Mesenchymal stem cell (in vitro differentiated cells and primary cell): ENCODE measurements around the gene HIPK3.

Experiments used
- DNase-seq: peaks from one replicate; pipeline ENCODE4 v3.0.0-alpha.2; 2013
- H2AFZ ChIP-seq: one replicate; pipeline ENCODE4 v1.6.1; 2013; ENCODE audit warnings: low read depth, mild to moderate bottlenecking, control low read depth, inconsistent platforms, low read length, moderate library complexity
- H2AK5ac ChIP-seq: 2 replicates; pipeline ENCODE4 v1.6.1; 2013; ENCODE audit warnings: low read length, moderate library complexity, mild to moderate bottlenecking, inconsistent platforms; ENCODE audit not compliant: severe bottlenecking
- H2BK120ac ChIP-seq: one replicate; pipeline ENCODE4 v1.6.1; 2013; ENCODE audit warnings: low read depth, mild to moderate bottlenecking, inconsistent platforms, low read length, moderate library complexity
- H2BK12ac ChIP-seq, 2 experiments: one replicate each; pipeline ENCODE4 v1.6.1; 2013; ENCODE audit warnings: inconsistent platforms in 2 of 2, low read length in 2 of 2, mild to moderate bottlenecking in 2 of 2, moderate library complexity in 2 of 2, control low read depth in 1 of 2
- H2BK15ac ChIP-seq: one replicate; pipeline ENCODE4 v1.6.1; 2013; ENCODE audit warnings: mild to moderate bottlenecking, low read depth, inconsistent platforms; ENCODE audit not compliant: poor library complexity, severe bottlenecking
- H2BK5ac ChIP-seq: 2 replicates; pipeline ENCODE4 v1.6.1; 2013; ENCODE audit warnings: low read depth, mild to moderate bottlenecking, low read length, control low read depth, inconsistent platforms; ENCODE audit not compliant: poor library complexity, severe bottlenecking
- H3K14ac ChIP-seq, 2 experiments: one replicate each; pipeline ENCODE4 v1.6.1; 2013; ENCODE audit warnings: inconsistent platforms in 2 of 2, low read length in 2 of 2, control low read depth in 1 of 2, mild to moderate bottlenecking in 1 of 2, moderate library complexity in 1 of 2
- H3K18ac ChIP-seq, 2 experiments: one replicate each; pipeline ENCODE4 v1.6.1; 2013; ENCODE audit warnings: inconsistent platforms in 2 of 2, low read length in 2 of 2, control low read depth in 1 of 2, low read depth in 1 of 2, mild to moderate bottlenecking in 1 of 2
- H3K23ac ChIP-seq, 2 experiments: one replicate each; pipeline ENCODE4 v1.6.1; 2013; ENCODE audit warnings: inconsistent platforms in 2 of 2, low read length in 2 of 2, mild to moderate bottlenecking in 2 of 2, moderate library complexity in 2 of 2, control low read depth in 1 of 2
- H3K27ac ChIP-seq: 2 replicates; pipeline ENCODE4 v1.5.1; 2013; ENCODE audit warnings: mild to moderate bottlenecking, moderate library complexity, low read length, control low read depth, inconsistent platforms; ENCODE audit not compliant: poor library complexity, severe bottlenecking
- H3K27me3 ChIP-seq, 2 experiments: 2 replicates each; pipeline versions ENCODE4 v1.6.1 to v1.7.0; 2013; ENCODE audit warnings: low read length in 2 of 2, mild to moderate bottlenecking in 2 of 2, moderate library complexity in 2 of 2, control low read depth in 1 of 2, inconsistent platforms in 1 of 2; ENCODE audit not compliant: control insufficient read depth in 1 of 2, insufficient read depth in 1 of 2
- H3K36me3 ChIP-seq, 2 experiments: 2 replicates each; pipeline versions ENCODE4 v1.6.1 to v1.7.0; 2013; ENCODE audit warnings: low read length in 2 of 2, control low read depth in 1 of 2, inconsistent platforms in 1 of 2, low read depth in 1 of 2, mild to moderate bottlenecking in 1 of 2; ENCODE audit not compliant: insufficient read depth in 2 of 2, control insufficient read depth in 1 of 2
- H3K4ac ChIP-seq, 2 experiments: one replicate each; pipeline ENCODE4 v1.6.1; 2013; ENCODE audit warnings: inconsistent platforms in 2 of 2, low read length in 2 of 2, mild to moderate bottlenecking in 2 of 2, moderate library complexity in 2 of 2, control low read depth in 1 of 2, low read depth in 1 of 2
- H3K4me1 ChIP-seq: 2 replicates; pipeline ENCODE4 v1.6.1; 2013; ENCODE audit warnings: low read depth, low read length, control low read depth; ENCODE audit not compliant: control insufficient read depth, insufficient read depth
- H3K4me2 ChIP-seq: 2 replicates; pipeline ENCODE4 v1.6.1; 2013; ENCODE audit warnings: low read length, mild to moderate bottlenecking, inconsistent platforms; ENCODE audit not compliant: poor library complexity, severe bottlenecking
- H3K4me3 ChIP-seq, 2 experiments: 2 replicates each; pipeline versions ENCODE4 v1.5.1 to v1.7.0; 2013; ENCODE audit warnings: low read length in 2 of 2, mild to moderate bottlenecking in 2 of 2, control low read depth in 1 of 2, low read depth in 1 of 2; ENCODE audit not compliant: insufficient read depth in 1 of 2
- H3K79me1 ChIP-seq: replicated peaks from 2 replicates; pipeline ENCODE4 v1.6.1; 2013; ENCODE audit warnings: mild to moderate bottlenecking, control low read depth, low read length, inconsistent platforms; ENCODE audit not compliant: poor library complexity, severe bottlenecking
- H3K9ac ChIP-seq: 2 replicates; pipeline ENCODE4 v1.7.0; 2013; ENCODE audit warnings: mild to moderate bottlenecking, low read length, moderate library complexity
- H3K9me3 ChIP-seq: 2 replicates; pipeline ENCODE4 v1.7.0; 2013; ENCODE audit warnings: mild to moderate bottlenecking, low read length; ENCODE audit not compliant: control insufficient read depth
- H4K8ac ChIP-seq: one replicate; pipeline ENCODE4 v1.6.1; 2013; ENCODE audit warnings: inconsistent platforms, mild to moderate bottlenecking, low read length, moderate library complexity
- H4K91ac ChIP-seq: one replicate; pipeline ENCODE4 v1.6.1; 2013; ENCODE audit warnings: mild to moderate bottlenecking, low read length, inconsistent platforms
- WGBS: methylation state at CpG from one replicate; pipeline ENCODE4 v1.1.7; 2013; ENCODE audit warnings: mixed read lengths; 5-methylcytosine and 5-hydroxymethylcytosine counted together

The HIPK3 gene

GRCh38 chr11:33271059-33271458, 13.9 kb downstream of the HIPK3 start:
- Histone ChIP-seq H3K4me2 (no peak overlapping the region), H3K27ac (no peak overlapping the region), H3K9ac (no peak overlapping the region), H3K4me3 (no peak overlapping the region), H3K18ac (no peak overlapping the region), H2BK5ac (no peak overlapping the region), H3K79me1 (peaks cover 2% of the 10 kb centered on the region), H3K14ac (no peak overlapping the region), H2BK15ac (no peak overlapping the region), H3K4ac (no peak overlapping the region), H3K27me3 (no peaks in the 10 kb centered on the region), H3K9me3 (no peaks in the 10 kb centered on the region), H2BK120ac (no peak overlapping the region), H2BK12ac (no peak overlapping the region), H3K36me3 (no peaks in the 10 kb centered on the region), H4K8ac (no peak overlapping the region), H3K4me1 (peaks cover 8% of the 10 kb centered on the region), H3K23ac (no peak overlapping the region), H2AK5ac (no peak overlapping the region), H4K91ac (no peak overlapping the region), H2AFZ (no peak overlapping the region)
- no peak for DNase-seq
- 90% methylated on average over 2 of the region's 3 CpGs for WGBS

DNA sequence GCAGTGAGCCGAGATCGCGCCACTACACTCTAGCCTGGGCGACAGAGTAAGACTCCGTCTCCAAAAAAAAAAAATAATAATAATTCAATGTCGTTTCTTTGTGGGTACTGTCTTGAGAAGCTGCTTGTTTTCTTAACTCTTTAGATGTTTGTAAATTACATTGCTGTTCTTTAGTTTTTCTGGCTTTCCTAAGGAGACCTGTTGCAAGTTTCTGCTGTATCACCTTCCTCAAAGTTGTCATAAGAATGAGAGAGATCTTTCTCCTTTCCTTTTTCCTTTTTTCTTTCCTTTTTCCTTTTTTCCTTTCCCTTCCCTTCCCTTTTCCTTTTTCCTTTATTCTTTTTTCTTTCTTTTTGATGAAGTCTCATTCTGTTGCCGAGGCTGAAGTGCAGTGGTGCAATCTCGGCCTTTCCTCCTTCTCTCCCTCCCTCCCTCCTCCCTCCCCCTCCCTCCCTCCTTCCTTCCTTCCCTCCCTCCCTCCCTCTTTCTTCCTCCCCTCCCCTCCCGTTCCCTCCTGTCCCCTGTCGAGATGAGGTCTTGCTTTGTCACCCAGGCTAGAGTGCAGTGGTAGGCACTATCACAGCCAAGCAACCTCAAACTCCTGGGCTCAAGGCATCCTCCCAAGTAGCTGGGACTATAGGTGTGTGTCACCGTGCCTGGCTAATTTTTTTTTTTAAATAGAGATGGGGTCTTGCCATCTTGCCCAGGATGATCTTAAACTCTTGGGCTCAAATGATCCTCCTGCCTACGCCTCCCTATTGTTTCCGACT, 15.3 kb downstream of the HIPK3 start:
- Histone ChIP-seq H2BK120ac (no peak overlapping the region), H3K27ac (no peak overlapping the region), H3K36me3 (no peaks in the 10 kb centered on the region), H3K27me3 (no peaks in the 10 kb centered on the region), H4K91ac (no peak overlapping the region), H3K14ac (no peak overlapping the region), H3K9ac (no peak overlapping the region), H3K4me1 (peaks cover 6% of the 10 kb centered on the region), H3K4me3 (no peak overlapping the region), H3K23ac (no peak overlapping the region), H3K4me2 (no peak overlapping the region), H2AK5ac (no peak overlapping the region), H3K18ac (no peak overlapping the region), H2BK12ac (no peak overlapping the region), H3K4ac (no peak overlapping the region), H3K9me3 (no peaks in the 10 kb centered on the region), H2AFZ (no peak overlapping the region), H4K8ac (no peak overlapping the region), H2BK5ac (no peak overlapping the region), H2BK15ac (no peak overlapping the region), H3K79me1 (peaks cover 2% of the 10 kb centered on the region)
- WGBS, result 95% methylated on average over 7 of the region's 13 CpGs
- no peak for DNase-seq

DNA sequence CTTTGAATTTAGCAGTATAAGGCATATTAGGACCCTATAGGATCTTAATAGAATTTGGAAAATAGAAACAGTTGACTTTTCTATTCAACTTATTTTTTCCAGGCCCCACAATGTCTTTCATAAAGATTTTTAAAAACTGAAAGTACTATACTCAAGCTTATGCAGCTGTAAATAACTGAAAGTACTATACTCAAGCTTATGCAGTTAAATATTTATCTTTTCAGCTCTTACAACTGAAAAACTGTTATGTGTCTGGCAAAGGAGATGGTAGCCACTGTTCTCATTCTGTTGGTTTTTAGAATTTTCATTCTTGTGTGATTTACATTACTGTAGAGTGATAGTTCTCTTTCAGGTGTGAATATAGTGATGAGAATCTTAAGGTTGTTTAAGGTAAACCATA, 16.5 kb downstream of the HIPK3 start:
- H2AFZ ChIP-seq, result no peak overlapping the region
- no peak overlapping the region for H4K91ac ChIP-seq
- H3K27me3 ChIP-seq, result no peaks in the 10 kb centered on the region

GRCh38 chr11:33280411-33280810, 23.2 kb downstream of the HIPK3 start:
- Histone ChIP-seq H2BK15ac (no peak overlapping the region), H3K27me3 (no peaks in the 10 kb centered on the region), H2AFZ (no peak overlapping the region), H3K79me1 (no peaks in the 10 kb centered on the region), H3K27ac (no peak overlapping the region), H3K14ac (no peak overlapping the region), H3K4me1 (no peaks in the 10 kb centered on the region), H4K8ac (no peak overlapping the region), H2BK12ac (no peak overlapping the region), H3K4me2 (no peak overlapping the region), H4K91ac (no peak overlapping the region), H3K36me3 (peaks cover 0 to 5% of the 10 kb centered on the region in 2 experiments), H3K9ac (no peak overlapping the region), H3K18ac (no peak overlapping the region), H2AK5ac (no peak overlapping the region), H3K4me3 (no peak overlapping the region), H3K23ac (no peak overlapping the region), H2BK5ac (no peak overlapping the region), H3K9me3 (no peaks in the 10 kb centered on the region), H3K4ac (no peak overlapping the region), H2BK120ac (no peak overlapping the region)
- no peak for DNase-seq

More for the DNA sequence above, 16.5 kb downstream of the HIPK3 start:
- H3K4me1 ChIP-seq, result peaks cover 6% of the 10 kb centered on the region
- no peak overlapping the region for H2BK120ac ChIP-seq
- no peak overlapping the region for H3K4me3 ChIP-seq
- H3K14ac ChIP-seq, result no peak overlapping the region
- no peak overlapping the region for H3K23ac ChIP-seq
- no peak overlapping the region for H3K4ac ChIP-seq
- no peak overlapping the region for H4K8ac ChIP-seq
- no peak overlapping the region for H3K27ac ChIP-seq
- no peak overlapping the region for H2AK5ac ChIP-seq
- no peak overlapping the region for H2BK15ac ChIP-seq
- H2BK12ac ChIP-seq, result no peak overlapping the region
- H2BK5ac ChIP-seq, result no peak overlapping the region
- no peak overlapping the region for H3K9ac ChIP-seq
- no peak for DNase-seq
- H3K4me2 ChIP-seq, result no peak overlapping the region
- no peak overlapping the region for H3K18ac ChIP-seq
- H3K9me3 ChIP-seq, result no peaks in the 10 kb centered on the region
- H3K36me3 ChIP-seq, result no peaks in the 10 kb centered on the region
- peaks cover 2% of the 10 kb centered on the region for H3K79me1 ChIP-seq
